ENCODE results near the gene EVC2.

DNA sequence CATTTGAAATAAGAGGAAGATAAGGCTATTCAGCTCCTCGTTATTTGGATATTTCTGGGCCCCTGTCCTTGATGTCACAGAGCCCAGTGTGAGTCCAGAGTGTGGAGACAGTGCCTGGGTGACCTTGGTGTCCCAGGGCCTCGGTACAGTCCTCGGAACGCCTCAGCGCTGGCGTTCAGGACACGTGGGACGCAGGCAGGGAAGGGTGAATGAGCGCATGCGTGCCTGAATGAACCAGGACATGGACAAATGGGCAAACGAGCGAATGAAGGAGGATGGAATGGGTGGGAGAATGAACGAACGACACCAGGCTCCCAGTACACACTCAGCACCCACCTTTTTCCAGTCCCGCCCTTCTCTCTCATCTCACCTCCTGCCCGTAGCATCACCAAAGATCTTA, 46.8 kb upstream of the EVC2 start:
- TF ChIP-seq YY1 (IDR thresholded peaks at IDR 0.05; ENCODE audit: insufficient read depth, insufficient read length) (no peak), ZNF274 (IDR thresholded peaks at IDR 0.05; ENCODE audit: low read depth, low read length) (no peak), SUZ12 (IDR thresholded peaks at IDR 0.05; ENCODE audit: extremely low read depth, insufficient read depth, insufficient read length) (no peak)
